ENCODE results near the gene NSRP1. TPM values are rescaled to one million over a fixed set of nuclear protein-coding genes. Genes with fewer than 3 reads are reported as not detected.
"Not testable (repeated sequence)": the region's sequence is repeated elsewhere in the genome, so short reads cannot be mapped to it uniquely, and the experiment has no call there.

The NSRP1 gene
- polyA plus RNA-seq, 1 experiment, result 6.9 TPM

- H3K36me3 ChIP-seq (ENCODE audit: control insufficient read depth, insufficient read depth, low read length), result no peaks in the 10 kb centered on the region
- no peak for DNase-seq (ENCODE audit: low read depth)
- peaks cover 8% of the 10 kb centered on the region for H3K27me3 ChIP-seq (ENCODE audit: control insufficient read depth, insufficient read depth, low read length)
- POLR2A ChIA-PET, result no interaction called here
- H3K4me3 ChIP-seq (ENCODE audit: low read depth, low read length), result no peak overlapping the region
- CTCF ChIA-PET, result interaction anchor here (1.2 to 3.6 kb wide), 2 partner anchors 11 to 22 kb away, joined by 3 to 29 read pairs; no protein-coding TSS in a partner anchor
- no peak for TF ChIP-seq CTCF (IDR thresholded peaks at IDR 0.05; ENCODE audit: insufficient read depth, low read depth, low read length)
These were observed 33.8 kb upstream of the NSRP1 start for GRCh38 chr17:30082773-30083172.

- ChIA-PET POLR2A (no interaction called here), CTCF (interaction anchor here (1.3 to 3.6 kb wide), 2 partner anchors 9 to 19 kb away, joined by 5 to 29 read pairs; no protein-coding TSS in a partner anchor)
- H3K36me3 ChIP-seq (ENCODE audit: control insufficient read depth, insufficient read depth, low read length), result no peaks in the 10 kb centered on the region
- H3K4me3 ChIP-seq (ENCODE audit: low read depth, low read length), result no peak overlapping the region
- TF ChIP-seq CTCF (IDR thresholded peaks at IDR 0.05; ENCODE audit: insufficient read depth, low read depth, low read length), result no peak
- no peak for DNase-seq (ENCODE audit: low read depth)
- peaks cover 4% of the 10 kb centered on the region for H3K27me3 ChIP-seq (ENCODE audit: control insufficient read depth, insufficient read depth, low read length)
These were observed 31.8 kb upstream of the NSRP1 start for GRCh38 chr17:30084788-30085187.

GRCh38 chr17:30086896-30087295, 29.7 kb upstream of the NSRP1 start:
- ChIA-PET CTCF (interaction anchor here (0.8 to 1.0 kb wide), 2 partner anchors 9 to 50 kb away, joined by 3 to 4 read pairs; no protein-coding TSS in a partner anchor), POLR2A (no interaction called here)
- H3K27me3 ChIP-seq (ENCODE audit: control insufficient read depth, insufficient read depth, low read length), result peaks cover 3% of the 10 kb centered on the region
- no peak for DNase-seq (ENCODE audit: low read depth)
- H3K36me3 ChIP-seq (ENCODE audit: control insufficient read depth, insufficient read depth, low read length), result no peaks in the 10 kb centered on the region
- no peak for TF ChIP-seq CTCF (IDR thresholded peaks at IDR 0.05; ENCODE audit: insufficient read depth, low read depth, low read length)
- no peak overlapping the region for H3K4me3 ChIP-seq (ENCODE audit: low read depth, low read length)

- H3K27me3 ChIP-seq (ENCODE audit: control insufficient read depth, insufficient read depth, low read length); H3K4me3 ChIP-seq (ENCODE audit: low read depth, low read length); H3K36me3 ChIP-seq (ENCODE audit: control insufficient read depth, insufficient read depth, low read length); DNase-seq (ENCODE audit: low read depth); POLR2A ChIA-PET: not testable (repeated sequence)
- CTCF ChIA-PET, result interaction anchor here (0.8 to 1.0 kb wide), 2 partner anchors 9 to 50 kb away, joined by 3 to 4 read pairs; no protein-coding TSS in a partner anchor
These were observed 29.2 kb upstream of the NSRP1 start for GRCh38 chr17:30087431-30087830.

GRCh38 chr17:30091121-30091670, 25.4 kb upstream of the NSRP1 start:
- Histone ChIP-seq H3K4me3 (ENCODE audit: low read depth, low read length) (no peak overlapping the region), H3K27me3 (ENCODE audit: control insufficient read depth, insufficient read depth, low read length) (no peaks in the 10 kb centered on the region), H3K36me3 (ENCODE audit: control insufficient read depth, insufficient read depth, low read length) (no peaks in the 10 kb centered on the region)
- DNase-seq (ENCODE audit: low read depth), result no peak
- CTCF ChIA-PET, result interaction anchor here (1.2 to 8.3 kb wide), 5 partner anchors 14 to 160 kb away, joined by 3 to 110 read pairs (median 44); partner anchors contain the start of gene SSH2
- POLR2A ChIA-PET, result no interaction called here
- no peak for TF ChIP-seq CTCF (IDR thresholded peaks at IDR 0.05; ENCODE audit: insufficient read depth, low read depth, low read length)

GRCh38 chr17:30091771-30092170, 24.8 kb upstream of the NSRP1 start:
- TF ChIP-seq CTCF (IDR thresholded peaks at IDR 0.05; ENCODE audit: insufficient read depth, low read depth, low read length), result no peak
- ChIA-PET CTCF (interaction anchor here (1.2 to 8.3 kb wide), 8 partner anchors 7 to 289 kb away, joined by 3 to 110 read pairs (median 24); partner anchors contain the start of gene SSH2), POLR2A (no interaction called here)
- Histone ChIP-seq H3K27me3 (ENCODE audit: control insufficient read depth, insufficient read depth, low read length) (no peaks in the 10 kb centered on the region), H3K36me3 (ENCODE audit: control insufficient read depth, insufficient read depth, low read length) (no peaks in the 10 kb centered on the region), H3K4me3 (ENCODE audit: low read depth, low read length) (no peak overlapping the region)
- peak; percentile 57 for DNase-seq (ENCODE audit: low read depth)

All from BJ (cell line).